ENCODE results near the gene CELA2B. TPM values are rescaled to one million over a fixed set of nuclear protein-coding genes. Genes with fewer than 3 reads are reported as not detected.
A peak's percentile ranks its signal among the peaks of the same experiment; 100 is the strongest.

CELA2B gene
- polyA plus RNA-seq, 1 donor: not detected

DNA sequence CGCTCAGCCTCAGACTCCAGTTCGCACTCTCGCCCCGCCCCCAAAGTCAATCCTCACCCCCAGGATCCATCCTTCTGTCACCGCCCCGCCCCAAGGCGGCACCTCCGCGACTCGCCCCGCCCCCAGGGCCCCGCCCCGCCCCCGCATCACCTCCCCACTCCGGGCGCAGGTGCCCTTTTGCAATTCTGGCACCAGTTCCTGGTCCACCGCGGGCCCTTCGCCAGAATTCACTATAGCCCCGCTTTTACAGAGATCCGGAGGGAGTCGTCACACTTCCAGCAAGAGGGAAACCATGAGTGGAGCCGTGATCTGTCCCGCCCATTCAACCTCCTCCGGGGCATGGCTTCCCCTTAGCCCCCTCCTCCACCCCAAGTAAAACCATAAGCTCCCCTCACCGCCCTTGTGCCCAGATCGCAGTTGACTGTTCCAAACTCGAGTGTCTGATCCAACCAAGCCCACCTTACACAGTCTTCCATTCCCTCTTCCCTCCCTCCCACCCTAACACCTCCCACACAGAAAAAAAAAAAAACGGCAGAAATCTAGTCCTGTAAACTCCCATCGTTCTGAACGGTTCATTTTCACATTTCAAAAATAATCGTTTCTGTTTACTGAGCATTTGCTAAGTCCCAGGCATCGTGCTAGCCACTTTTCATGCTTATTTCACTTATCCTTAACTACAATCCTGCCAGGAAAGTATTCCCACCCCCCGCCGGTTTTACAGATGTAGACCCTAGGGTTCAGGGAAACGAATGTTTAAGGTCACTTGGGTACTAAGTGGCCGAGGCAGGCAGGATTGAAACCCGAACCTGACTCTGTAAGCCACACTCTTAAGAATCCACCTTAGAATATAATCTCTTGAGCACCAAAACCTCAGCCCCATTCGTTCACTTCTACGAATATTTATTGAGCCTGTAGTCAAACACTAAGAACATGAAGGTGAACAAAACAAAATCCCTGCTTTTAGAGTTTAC is 49.4 kb downstream of the CELA2B start:
- DNase-seq: peak; percentile 97 to 99
- Histone ChIP-seq H3K4me3 (ENCODE audit: low read length) (peak overlapping the region; percentile 76), H3K9me3 (ENCODE audit: control insufficient read depth, low read depth, low read length) (no peaks in the 10 kb centered on the region), H3K27me3 (ENCODE audit: control insufficient read depth, insufficient read depth, low read length) (no peaks in the 10 kb centered on the region), H3K27ac (ENCODE audit: low read length) (peak overlapping the region; percentile 87), H3K4me1 (ENCODE audit: control insufficient read depth, insufficient read depth, low read length) (peaks cover 24% of the 10 kb centered on the region), H3K36me3 (ENCODE audit: control insufficient read depth, insufficient read depth, low read length) (peaks cover 2% of the 10 kb centered on the region)
- WGBS (ENCODE audit: insufficient coverage, low lambda C conversion rate): 0% methylated on average over 3 of the region's 40 CpGs

- no peaks in the 10 kb centered on the region for H3K9me3 ChIP-seq (ENCODE audit: control insufficient read depth, low read depth, low read length)
- no peak for DNase-seq
- H3K4me1 ChIP-seq (ENCODE audit: control insufficient read depth, insufficient read depth, low read length): peaks cover 24% of the 10 kb centered on the region
- H3K36me3 ChIP-seq (ENCODE audit: control insufficient read depth, insufficient read depth, low read length): peaks cover 5% of the 10 kb centered on the region
- H3K4me3 ChIP-seq (ENCODE audit: low read length): peak overlapping the region; percentile 25
- 0% methylated on average over 4 of the region's 9 CpGs for WGBS (ENCODE audit: insufficient coverage, low lambda C conversion rate)
- peak overlapping the region; percentile 87 for H3K27ac ChIP-seq (ENCODE audit: low read length)
- no peaks in the 10 kb centered on the region for H3K27me3 ChIP-seq (ENCODE audit: control insufficient read depth, insufficient read depth, low read length)
Observed at GRCh38 chr1:15526021-15526489, 50.2 kb downstream of the CELA2B start.

- no CpG with 5 or more reads among the region's 65 CpGs for WGBS (ENCODE audit: insufficient coverage, low lambda C conversion rate)
- Histone ChIP-seq H3K27me3 (ENCODE audit: control insufficient read depth, insufficient read depth, low read length) (no peaks in the 10 kb centered on the region), H3K4me1 (ENCODE audit: control insufficient read depth, insufficient read depth, low read length) (peaks cover 24% of the 10 kb centered on the region), H3K9me3 (ENCODE audit: control insufficient read depth, low read depth, low read length) (no peaks in the 10 kb centered on the region), H3K27ac (ENCODE audit: low read length) (peak within 1 kb of the TSS; percentile 87), H3K36me3 (ENCODE audit: control insufficient read depth, insufficient read depth, low read length) (peaks cover 6% of the 10 kb centered on the region), H3K4me3 (ENCODE audit: low read length) (peak within 1 kb of the TSS; percentile 80)
- DNase-seq: peak; percentile 100
Observed at GRCh38 chr1:15526490-15527339, 50.8 kb downstream of the CELA2B start, which contains the start of gene DNAJC16. TSS of gene DNAJC16 (plus strand) at chr1:15526848. CDS start at chr1:15529106, 2,258 bp downstream.

DNA sequence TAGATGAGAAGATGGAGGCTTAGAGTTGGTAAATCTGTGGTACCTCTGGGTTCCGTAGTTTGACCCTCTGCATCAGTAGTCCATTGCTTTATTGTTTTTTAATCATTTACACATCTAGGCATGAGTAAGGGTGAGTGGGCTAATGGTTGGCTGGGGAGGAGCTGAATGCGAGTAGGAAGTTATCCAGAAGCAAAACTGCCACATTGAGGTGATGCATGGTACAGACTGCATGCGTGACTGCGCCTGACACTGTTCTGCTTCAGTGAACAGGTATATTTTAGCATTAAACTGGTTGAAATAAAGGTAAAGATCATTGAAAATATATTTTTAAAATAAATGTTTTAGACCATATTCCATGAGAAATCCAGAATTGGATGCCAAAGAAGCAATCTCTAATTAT is 55.1 kb downstream of the CELA2B start:
- H3K9me3 ChIP-seq (ENCODE audit: control insufficient read depth, low read depth, low read length): no peaks in the 10 kb centered on the region
- no peak for DNase-seq
- peaks cover 6% of the 10 kb centered on the region for H3K4me1 ChIP-seq (ENCODE audit: control insufficient read depth, insufficient read depth, low read length)
- no peaks in the 10 kb centered on the region for H3K27me3 ChIP-seq (ENCODE audit: control insufficient read depth, insufficient read depth, low read length)
- no CpG with 5 or more reads among the region's 4 CpGs for WGBS (ENCODE audit: insufficient coverage, low lambda C conversion rate)
- H3K27ac ChIP-seq (ENCODE audit: low read length): no peak overlapping the region
- no peak overlapping the region for H3K4me3 ChIP-seq (ENCODE audit: low read length)
- peaks cover 26% of the 10 kb centered on the region for H3K36me3 ChIP-seq (ENCODE audit: control insufficient read depth, insufficient read depth, low read length)

GRCh38 chr1:15531682-15532081 is 55.8 kb downstream of the CELA2B start:
- no peak for DNase-seq
- no peak overlapping the region for H3K4me3 ChIP-seq (ENCODE audit: low read length)
- no peak overlapping the region for H3K27ac ChIP-seq (ENCODE audit: low read length)
- peaks cover 31% of the 10 kb centered on the region for H3K36me3 ChIP-seq (ENCODE audit: control insufficient read depth, insufficient read depth, low read length)
- no peaks in the 10 kb centered on the region for H3K9me3 ChIP-seq (ENCODE audit: control insufficient read depth, low read depth, low read length)
- H3K4me1 ChIP-seq (ENCODE audit: control insufficient read depth, insufficient read depth, low read length): peaks cover 3% of the 10 kb centered on the region
- H3K27me3 ChIP-seq (ENCODE audit: control insufficient read depth, insufficient read depth, low read length): no peaks in the 10 kb centered on the region
- 100% methylated on average over 2 of the region's 2 CpGs for WGBS (ENCODE audit: insufficient coverage, low lambda C conversion rate)

DNA sequence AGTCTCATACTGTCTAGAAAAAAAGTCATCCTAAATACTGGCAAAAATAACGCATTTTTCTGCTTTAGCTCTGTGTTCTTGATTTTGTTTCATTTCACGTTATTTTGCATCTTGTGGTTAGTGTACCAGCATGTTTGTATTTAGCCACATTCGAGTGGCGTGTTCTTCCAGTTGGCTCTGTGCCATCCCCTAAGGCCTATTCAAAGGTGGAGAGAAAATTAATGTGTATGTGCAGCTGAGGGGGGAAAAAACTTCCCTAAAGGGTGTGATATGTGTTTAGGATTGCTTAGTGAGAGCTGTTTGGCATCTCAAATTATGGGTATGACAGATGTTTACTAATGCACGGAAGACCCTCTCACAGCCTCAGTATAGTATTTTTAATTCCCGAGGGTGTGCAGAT is 62.9 kb downstream of the CELA2B start:
- H3K4me1 ChIP-seq (ENCODE audit: control insufficient read depth, insufficient read depth, low read length): no peaks in the 10 kb centered on the region
- no peak overlapping the region for H3K4me3 ChIP-seq (ENCODE audit: low read length)
- WGBS (ENCODE audit: insufficient coverage, low lambda C conversion rate): 90% methylated on average over 2 of the region's 6 CpGs
- no peak overlapping the region for H3K27ac ChIP-seq (ENCODE audit: low read length)
- DNase-seq: no peak
- no peaks in the 10 kb centered on the region for H3K9me3 ChIP-seq (ENCODE audit: control insufficient read depth, low read depth, low read length)
- H3K36me3 ChIP-seq (ENCODE audit: control insufficient read depth, insufficient read depth, low read length): peaks cover 73% of the 10 kb centered on the region
- no peaks in the 10 kb centered on the region for H3K27me3 ChIP-seq (ENCODE audit: control insufficient read depth, insufficient read depth, low read length)

DNA sequence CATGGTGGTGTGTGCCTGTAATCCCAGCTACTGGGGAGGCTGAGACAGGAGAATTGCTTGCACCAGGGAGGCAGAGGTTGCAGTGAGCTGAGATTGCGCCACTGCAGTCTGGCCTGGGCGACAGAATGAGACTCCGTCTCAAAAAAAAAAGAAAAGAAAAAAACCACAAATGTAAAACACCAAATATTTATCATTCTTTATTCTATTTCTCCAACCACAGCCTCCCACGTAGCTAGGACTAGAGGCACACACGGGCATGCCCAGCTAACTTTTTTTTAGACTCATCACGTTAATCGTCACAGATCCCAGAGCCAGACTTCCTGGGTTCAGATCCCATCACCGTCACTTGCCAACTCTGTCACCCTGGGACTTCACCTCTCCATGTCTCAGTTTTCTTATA is 64.3 kb downstream of the CELA2B start:
- no CpG with 5 or more reads among the region's 8 CpGs for WGBS (ENCODE audit: insufficient coverage, low lambda C conversion rate)
- H3K9me3 ChIP-seq (ENCODE audit: control insufficient read depth, low read depth, low read length): no peaks in the 10 kb centered on the region
- H3K36me3 ChIP-seq (ENCODE audit: control insufficient read depth, insufficient read depth, low read length): peaks cover 70% of the 10 kb centered on the region
- no peak overlapping the region for H3K27ac ChIP-seq (ENCODE audit: low read length)
- H3K4me3 ChIP-seq (ENCODE audit: low read length): no peak overlapping the region
- no peaks in the 10 kb centered on the region for H3K4me1 ChIP-seq (ENCODE audit: control insufficient read depth, insufficient read depth, low read length)
- no peak for DNase-seq
- H3K27me3 ChIP-seq (ENCODE audit: control insufficient read depth, insufficient read depth, low read length): no peaks in the 10 kb centered on the region

Other genes with a start within 250 kb of the CELA2B start
- gene FHAD1, start 228.9 kb upstream of the CELA2B start, polyA plus RNA-seq: 0.79 TPM
- 57.2 TPM for gene EFHD2, start 66.2 kb upstream of the CELA2B start, polyA plus RNA-seq
- 0.12 TPM for gene CTRC, start 37.7 kb upstream of the CELA2B start, polyA plus RNA-seq
- 0.18 TPM for gene CELA2A, start 19.4 kb upstream of the CELA2B start, polyA plus RNA-seq
- gene CASP9, start 48.1 kb downstream of the CELA2B start, polyA plus RNA-seq: 18.8 TPM
- 33.0 TPM for gene DNAJC16, start 50.7 kb downstream of the CELA2B start, polyA plus RNA-seq
- gene AGMAT, start 108.9 kb downstream of the CELA2B start, polyA plus RNA-seq: 51.9 TPM
- gene DDI2, start 141.4 kb downstream of the CELA2B start, polyA plus RNA-seq: 28.5 TPM
- 26.6 TPM for gene PLEKHM2, start 208.2 kb downstream of the CELA2B start, polyA plus RNA-seq

Data from large intestine (tissue), 3 donors.